ENCODE results near the gene SLC12A9. TPM values are rescaled to one million over a fixed set of nuclear protein-coding genes. Genes with fewer than 3 reads are reported as not detected.

Gene SLC12A9
- total RNA-seq, 6 donors from 2014 or later = 14.5 to 50.1 (median 43.9) TPM

DNA sequence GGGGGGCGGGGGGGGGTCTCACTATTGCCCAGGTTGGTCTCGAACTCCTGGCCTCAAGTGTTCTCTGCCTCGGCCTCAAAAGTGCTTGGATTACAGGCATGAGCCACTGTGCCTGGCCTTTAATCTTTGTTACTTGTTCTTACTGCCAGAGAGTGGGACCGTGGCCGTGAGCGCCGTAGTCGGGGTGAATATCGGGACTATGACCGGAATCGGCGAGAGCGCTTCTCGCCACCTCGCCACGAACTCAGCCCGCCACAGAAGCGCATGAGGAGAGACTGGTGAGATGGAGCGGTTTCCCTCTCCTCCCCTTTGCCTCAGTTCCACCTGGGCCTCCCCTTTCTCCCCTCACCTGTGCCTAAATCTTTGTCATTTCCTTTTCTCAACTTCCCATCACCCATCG is 28.6 kb downstream of the SLC12A9 start:
- WGBS, 2 donors = 94 to 96% methylated on average over 20 of the region's 20 CpGs
- TF ChIP-seq POLR2AphosphoS5 (IDR thresholded peaks at IDR 0.05) (no peak), EP300 (IDR thresholded peaks at IDR 0.05) (no peak)
- no peak overlapping the region for H3K4me3 ChIP-seq
- peaks cover 30 to 81% (median 58%) of the 10 kb centered on the region in 4 donors for H3K36me3 ChIP-seq
- no peak overlapping the region for H3K27ac ChIP-seq
- H3K4me1 ChIP-seq = peaks cover 15 to 22% (median 18%) of the 10 kb centered on the region in 4 donors
- no peaks in the 10 kb centered on the region for H3K9me3 ChIP-seq
- ATAC-seq (ENCODE audit: low FRiP score in 2 of 2) (no peak), DNase-seq (no peak)
- no peaks in the 10 kb centered on the region for H3K27me3 ChIP-seq

DNA sequence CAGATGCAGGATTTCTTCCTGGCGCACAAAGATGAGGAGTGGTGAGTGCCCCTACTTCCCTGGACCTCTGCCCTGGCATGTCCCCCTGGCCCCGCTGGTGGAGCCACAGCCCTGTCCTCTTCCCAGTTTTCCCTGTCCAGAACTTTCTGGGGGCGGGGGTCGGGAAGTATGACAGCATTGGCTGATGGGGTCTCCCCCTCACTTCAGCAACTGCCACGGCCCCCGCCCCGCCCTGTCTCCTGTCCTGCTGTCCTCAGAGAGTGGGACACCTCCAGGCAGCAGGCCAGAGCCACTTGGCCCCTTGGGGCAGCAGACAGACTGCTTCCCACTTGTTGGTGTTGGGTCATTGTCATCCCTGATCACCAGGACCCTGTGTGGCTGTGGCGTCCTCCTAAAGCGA is 29.7 kb downstream of the SLC12A9 start:
- DNase-seq (no peak), ATAC-seq (ENCODE audit: low FRiP score in 2 of 2) (no peak)
- 97 to 99% methylated on average over 9 of the region's 9 CpGs for WGBS, 2 donors
- no peak for TF ChIP-seq POLR2AphosphoS5 (IDR thresholded peaks at IDR 0.05)
- TF ChIP-seq POLR2A (IDR thresholded peaks at IDR 0.05) = no peak
- TF ChIP-seq, protein P1, sequence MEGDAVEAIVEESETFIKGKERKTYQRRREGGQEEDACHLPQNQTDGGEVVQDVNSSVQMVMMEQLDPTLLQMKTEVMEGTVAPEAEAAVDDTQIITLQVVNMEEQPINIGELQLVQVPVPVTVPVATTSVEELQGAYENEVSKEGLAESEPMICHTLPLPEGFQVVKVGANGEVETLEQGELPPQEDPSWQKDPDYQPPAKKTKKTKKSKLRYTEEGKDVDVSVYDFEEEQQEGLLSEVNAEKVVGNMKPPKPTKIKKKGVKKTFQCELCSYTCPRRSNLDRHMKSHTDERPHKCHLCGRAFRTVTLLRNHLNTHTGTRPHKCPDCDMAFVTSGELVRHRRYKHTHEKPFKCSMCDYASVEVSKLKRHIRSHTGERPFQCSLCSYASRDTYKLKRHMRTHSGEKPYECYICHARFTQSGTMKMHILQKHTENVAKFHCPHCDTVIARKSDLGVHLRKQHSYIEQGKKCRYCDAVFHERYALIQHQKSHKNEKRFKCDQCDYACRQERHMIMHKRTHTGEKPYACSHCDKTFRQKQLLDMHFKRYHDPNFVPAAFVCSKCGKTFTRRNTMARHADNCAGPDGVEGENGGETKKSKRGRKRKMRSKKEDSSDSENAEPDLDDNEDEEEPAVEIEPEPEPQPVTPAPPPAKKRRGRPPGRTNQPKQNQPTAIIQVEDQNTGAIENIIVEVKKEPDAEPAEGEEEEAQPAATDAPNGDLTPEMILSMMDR (IDR thresholded peaks at IDR 0.05) = no peak
- TF ChIP-seq EP300 (IDR thresholded peaks at IDR 0.05) = no peak
- H3K4me3 ChIP-seq = no peak overlapping the region
- no peaks in the 10 kb centered on the region for H3K27me3 ChIP-seq
- peaks cover 37 to 91% (median 68%) of the 10 kb centered on the region in 4 donors for H3K36me3 ChIP-seq
- no peaks in the 10 kb centered on the region for H3K9me3 ChIP-seq
- no peak overlapping the region for H3K27ac ChIP-seq
- H3K4me1 ChIP-seq = peaks cover 7 to 14% (median 10%) of the 10 kb centered on the region in 4 donors

DNA sequence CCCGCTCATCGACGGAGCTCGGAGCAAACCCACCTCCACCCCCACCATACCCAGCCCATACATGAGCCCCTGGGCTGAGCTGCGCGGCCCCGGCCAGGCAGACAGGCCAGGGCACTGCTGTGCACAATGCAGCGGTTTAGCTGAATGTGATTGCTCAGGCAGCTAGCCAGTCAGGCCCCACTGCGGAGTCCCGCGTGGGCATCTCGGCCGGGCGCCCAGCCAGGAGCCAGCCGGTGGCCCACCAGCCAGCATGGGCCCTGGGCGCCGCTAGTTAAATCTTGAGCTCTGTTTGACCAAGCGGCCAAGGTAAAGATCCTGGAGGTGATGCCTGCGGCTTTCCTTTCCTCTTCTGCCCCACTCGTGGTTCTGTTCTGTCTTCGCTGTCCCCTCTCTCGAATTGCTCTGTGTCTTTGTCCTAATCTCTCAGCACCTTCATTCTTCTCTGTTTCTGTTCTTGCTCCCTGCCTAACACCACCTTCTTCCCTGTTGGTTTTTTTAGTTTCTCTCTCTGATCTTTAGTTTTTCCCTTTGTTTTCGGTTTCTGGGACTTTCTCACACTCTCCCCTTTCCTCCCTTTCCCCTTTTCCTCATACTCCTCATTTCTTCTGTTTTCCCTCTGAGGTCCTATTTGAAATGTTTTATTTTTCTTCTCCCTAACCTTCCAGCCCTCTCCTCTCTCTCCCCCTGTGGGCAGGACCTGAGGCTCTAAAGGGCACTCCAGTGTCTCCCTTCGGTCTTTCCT is 30.4 kb downstream of the SLC12A9 start:
- ATAC-seq (ENCODE audit: low FRiP score in 2 of 2) = no peak
- TF ChIP-seq POLR2AphosphoS5 (IDR thresholded peaks at IDR 0.05) (no peak), POLR2A (IDR thresholded peaks at IDR 0.05) (no peak), EP300 (IDR thresholded peaks at IDR 0.05) (no peak)
- TF ChIP-seq, protein P1 (IDR thresholded peaks at IDR 0.05) = no peak
- H3K4me1 ChIP-seq = peaks cover 10 to 20% (median 13%) of the 10 kb centered on the region in 4 donors
- no peaks in the 10 kb centered on the region for H3K9me3 ChIP-seq
- no peaks in the 10 kb centered on the region for H3K27me3 ChIP-seq
- DNase-seq = no peak
- no peak overlapping the region for H3K4me3 ChIP-seq
- peaks cover 37 to 97% (median 73%) of the 10 kb centered on the region in 4 donors for H3K36me3 ChIP-seq
- WGBS, 2 donors = 92 to 95% methylated on average over 14 to 24 of the region's 24 CpGs
- no peak overlapping the region for H3K27ac ChIP-seq

DNA sequence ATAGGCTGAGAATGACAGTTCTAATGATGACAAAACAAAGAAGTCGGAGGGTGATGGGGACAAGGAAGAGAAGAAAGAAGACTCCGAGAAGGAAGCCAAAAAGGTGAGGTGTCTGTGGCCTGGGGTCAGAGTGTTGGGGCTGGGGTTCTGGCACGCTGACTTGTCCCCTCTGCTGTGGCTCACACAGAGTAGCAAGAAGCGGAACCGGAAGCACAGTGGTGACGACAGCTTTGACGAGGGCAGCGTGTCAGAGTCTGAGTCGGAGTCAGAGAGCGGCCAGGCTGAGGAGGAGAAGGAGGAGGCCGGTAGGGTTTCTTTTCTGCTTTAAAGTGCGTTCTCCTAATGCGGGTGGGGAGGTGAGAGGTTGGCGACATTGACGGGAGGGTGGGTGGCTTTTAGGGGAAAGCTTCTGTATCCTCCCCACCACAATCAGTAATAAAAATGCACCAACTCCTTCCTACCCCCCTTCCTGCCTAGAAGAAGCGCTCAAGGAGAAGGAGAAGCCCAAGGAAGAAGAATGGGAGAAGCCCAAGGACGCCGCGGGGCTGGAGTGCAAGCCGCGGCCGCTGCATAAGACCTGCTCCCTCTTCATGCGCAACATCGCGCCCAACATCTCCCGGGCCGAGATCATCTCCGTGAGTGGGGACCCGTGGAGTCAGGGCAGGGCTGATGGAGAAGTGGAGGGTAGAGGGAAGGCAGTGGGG is 32.4 kb downstream of the SLC12A9 start:
- Histone ChIP-seq H3K4me1 (peaks cover 21 to 26% (median 24%) of the 10 kb centered on the region in 4 donors), H3K9me3 (no peaks in the 10 kb centered on the region), H3K4me3 (no peak overlapping the region), H3K27ac (no peak overlapping the region), H3K36me3 (peaks cover 37 to 88% (median 73%) of the 10 kb centered on the region in 4 donors), H3K27me3 (no peaks in the 10 kb centered on the region)
- WGBS, 2 donors = 90 to 93% methylated on average over 29 of the region's 29 CpGs
- TF ChIP-seq POLR2A (IDR thresholded peaks at IDR 0.05) (no peak), POLR2AphosphoS5 (IDR thresholded peaks at IDR 0.05) (no peak), EP300 (IDR thresholded peaks at IDR 0.05) (no peak)
- TF ChIP-seq, protein P1 (IDR thresholded peaks at IDR 0.05) = no peak
- DNase-seq (no peak), ATAC-seq (ENCODE audit: low FRiP score in 2 of 2) (no peak)

DNA sequence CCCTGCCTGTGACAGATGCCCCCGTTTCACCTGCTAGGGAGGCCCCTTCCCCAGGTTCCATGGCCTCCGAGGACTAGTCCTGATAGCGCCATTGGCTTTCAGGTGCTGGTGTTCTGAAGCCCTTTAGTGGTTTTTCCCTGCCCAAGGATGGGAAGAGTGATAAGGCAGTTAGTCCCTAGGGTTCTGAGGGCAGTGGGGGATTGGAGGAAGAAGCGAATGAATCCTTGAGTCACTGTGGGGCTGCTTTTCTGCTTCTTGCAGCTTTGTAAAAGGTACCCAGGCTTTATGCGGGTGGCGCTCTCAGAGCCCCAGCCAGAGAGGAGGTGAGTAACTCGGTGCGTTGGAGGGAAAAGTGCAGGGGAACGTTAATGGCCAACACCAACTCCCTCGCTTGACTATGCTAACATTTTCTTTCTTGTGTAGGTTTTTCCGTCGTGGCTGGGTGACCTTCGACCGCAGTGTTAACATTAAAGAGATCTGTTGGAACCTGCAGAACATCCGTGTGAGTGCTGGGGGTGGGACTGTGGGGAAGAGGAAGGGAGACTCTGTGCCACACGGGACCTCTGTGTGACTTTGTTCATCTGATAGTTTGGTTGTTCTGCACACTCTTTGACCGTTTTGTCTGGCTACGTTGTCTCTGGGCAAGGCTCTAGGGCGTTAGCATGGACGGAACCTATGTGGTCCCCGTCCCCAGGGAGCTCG is 33.1 kb downstream of the SLC12A9 start:
- ATAC-seq (ENCODE audit: low FRiP score in 2 of 2) = no peak
- TF ChIP-seq POLR2AphosphoS5 (IDR thresholded peaks at IDR 0.05) (no peak), POLR2A (IDR thresholded peaks at IDR 0.05) (no peak), EP300 (IDR thresholded peaks at IDR 0.05) (no peak)
- TF ChIP-seq, protein P1 (IDR thresholded peaks at IDR 0.05) = no peak
- Histone ChIP-seq H3K27me3 (no peaks in the 10 kb centered on the region), H3K4me3 (no peak overlapping the region), H3K36me3 (peaks cover 37 to 81% (median 70%) of the 10 kb centered on the region in 4 donors), H3K4me1 (peaks cover 25 to 33% (median 29%) of the 10 kb centered on the region in 4 donors), H3K9me3 (no peaks in the 10 kb centered on the region), H3K27ac (no peak overlapping the region)
- 84 to 86% methylated on average over 21 to 22 of the region's 22 CpGs for WGBS, 2 donors
- no peak for DNase-seq

Data from upper lobe of left lung (tissue), 6 donors.